ENCODE data around the gene SLC25A25. TPM values are rescaled to one million over a fixed set of nuclear protein-coding genes. Genes with fewer than 3 reads are reported as not detected.

Gene SLC25A25
- total RNA-seq, 1 donor from 2014 or later: 8.5 TPM

GRCh38 chr9:128105538-128106175 is 37.6 kb downstream of the SLC25A25 start:
- Histone ChIP-seq H4K20me1 (ENCODE audit: low read depth) (peaks cover 5% of the 10 kb centered on the region), H2AFZ (replicated peaks) (no peak overlapping the region), H3K36me3 (no peaks in the 10 kb centered on the region), H3K9ac (no peak overlapping the region), H3K27ac (no peak overlapping the region), H3K79me2 (ENCODE audit: low read depth) (no peaks in the 10 kb centered on the region), H3F3A (ENCODE audit: low read depth) (no peaks in the 10 kb centered on the region), H3K4me2 (no peak overlapping the region), H3K27me3 (no peaks in the 10 kb centered on the region), H3K9me3 (ENCODE audit: low read depth) (no peaks in the 10 kb centered on the region), H3K4me3 (no peak overlapping the region), H3K4me1 (no peaks in the 10 kb centered on the region)
- DNase-seq (ENCODE audit: low spot score): no peak
- TF ChIP-seq EZH2 (IDR thresholded peaks at IDR 0.05) (no peak), EZH2phosphoT487 (IDR thresholded peaks at IDR 0.05) (no peak)
- TF ChIP-seq, protein P1, sequence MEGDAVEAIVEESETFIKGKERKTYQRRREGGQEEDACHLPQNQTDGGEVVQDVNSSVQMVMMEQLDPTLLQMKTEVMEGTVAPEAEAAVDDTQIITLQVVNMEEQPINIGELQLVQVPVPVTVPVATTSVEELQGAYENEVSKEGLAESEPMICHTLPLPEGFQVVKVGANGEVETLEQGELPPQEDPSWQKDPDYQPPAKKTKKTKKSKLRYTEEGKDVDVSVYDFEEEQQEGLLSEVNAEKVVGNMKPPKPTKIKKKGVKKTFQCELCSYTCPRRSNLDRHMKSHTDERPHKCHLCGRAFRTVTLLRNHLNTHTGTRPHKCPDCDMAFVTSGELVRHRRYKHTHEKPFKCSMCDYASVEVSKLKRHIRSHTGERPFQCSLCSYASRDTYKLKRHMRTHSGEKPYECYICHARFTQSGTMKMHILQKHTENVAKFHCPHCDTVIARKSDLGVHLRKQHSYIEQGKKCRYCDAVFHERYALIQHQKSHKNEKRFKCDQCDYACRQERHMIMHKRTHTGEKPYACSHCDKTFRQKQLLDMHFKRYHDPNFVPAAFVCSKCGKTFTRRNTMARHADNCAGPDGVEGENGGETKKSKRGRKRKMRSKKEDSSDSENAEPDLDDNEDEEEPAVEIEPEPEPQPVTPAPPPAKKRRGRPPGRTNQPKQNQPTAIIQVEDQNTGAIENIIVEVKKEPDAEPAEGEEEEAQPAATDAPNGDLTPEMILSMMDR (IDR thresholded peaks at IDR 0.05): no peak
- H3K27me3 Mint-ChIP-seq (ENCODE audit: insufficient read depth, low read depth): peaks cover 4% of the 10 kb centered on the region
- no peaks in the 10 kb centered on the region for H3K9me3 Mint-ChIP-seq
- H3K4me1 Mint-ChIP-seq: peaks cover 10% of the 10 kb centered on the region
- peaks cover 21% of the 10 kb centered on the region for H3K36me3 Mint-ChIP-seq
- H3K4me3 Mint-ChIP-seq: no peak overlapping the region
- no peak overlapping the region for H3K27ac Mint-ChIP-seq

GRCh38 chr9:128106181-128106939 is 38.3 kb downstream of the SLC25A25 start:
- no peak for DNase-seq (ENCODE audit: low spot score)
- H3F3A ChIP-seq (ENCODE audit: low read depth): no peaks in the 10 kb centered on the region
- no peaks in the 10 kb centered on the region for H3K4me1 ChIP-seq
- Mint-ChIP-seq H3K27ac (no peak overlapping the region), H3K4me1 (peaks cover 6% of the 10 kb centered on the region), H3K4me3 (no peak overlapping the region), H3K9me3 (no peaks in the 10 kb centered on the region), H3K36me3 (peaks cover 17% of the 10 kb centered on the region), H3K27me3 (ENCODE audit: insufficient read depth, low read depth) (peaks cover 4% of the 10 kb centered on the region)
- no peaks in the 10 kb centered on the region for H4K20me1 ChIP-seq (ENCODE audit: low read depth)
- H3K4me3 ChIP-seq: no peak overlapping the region
- no peak overlapping the region for H3K27ac ChIP-seq
- H2AFZ ChIP-seq (replicated peaks): no peak overlapping the region
- TF ChIP-seq, protein P1 (IDR thresholded peaks at IDR 0.05): no peak
- TF ChIP-seq EZH2phosphoT487 (IDR thresholded peaks at IDR 0.05) (no peak), EZH2 (IDR thresholded peaks at IDR 0.05) (no peak)
- no peaks in the 10 kb centered on the region for H3K79me2 ChIP-seq (ENCODE audit: low read depth)
- no peaks in the 10 kb centered on the region for H3K27me3 ChIP-seq
- no peaks in the 10 kb centered on the region for H3K9me3 ChIP-seq (ENCODE audit: low read depth)
- no peak overlapping the region for H3K9ac ChIP-seq
- no peak overlapping the region for H3K4me2 ChIP-seq
- H3K36me3 ChIP-seq: no peaks in the 10 kb centered on the region

GRCh38 chr9:128106940-128107467 is 39.0 kb downstream of the SLC25A25 start:
- Mint-ChIP-seq H3K27ac (no peak overlapping the region), H3K4me1 (peaks cover 6% of the 10 kb centered on the region), H3K36me3 (peaks cover 15% of the 10 kb centered on the region), H3K4me3 (no peak overlapping the region), H3K27me3 (ENCODE audit: insufficient read depth, low read depth) (peaks cover 3% of the 10 kb centered on the region), H3K9me3 (no peaks in the 10 kb centered on the region)
- Histone ChIP-seq H3K4me2 (no peak overlapping the region), H3K27me3 (no peaks in the 10 kb centered on the region), H3K9ac (no peak overlapping the region), H3F3A (ENCODE audit: low read depth) (no peaks in the 10 kb centered on the region), H3K27ac (no peak overlapping the region), H3K79me2 (ENCODE audit: low read depth) (no peaks in the 10 kb centered on the region), H3K36me3 (no peaks in the 10 kb centered on the region), H3K4me3 (no peak overlapping the region), H2AFZ (replicated peaks) (no peak overlapping the region), H3K4me1 (no peaks in the 10 kb centered on the region), H4K20me1 (ENCODE audit: low read depth) (no peaks in the 10 kb centered on the region), H3K9me3 (ENCODE audit: low read depth) (no peaks in the 10 kb centered on the region)
- TF ChIP-seq, protein P1 (IDR thresholded peaks at IDR 0.05): no peak
- TF ChIP-seq EZH2phosphoT487 (IDR thresholded peaks at IDR 0.05): no peak
- no peak for TF ChIP-seq EZH2 (IDR thresholded peaks at IDR 0.05)
- no peak for DNase-seq (ENCODE audit: low spot score)
